Effector memory CD8-positive, alpha-beta T cell (primary cell): ENCODE measurements around the gene SYCP1.
A peak's percentile ranks its signal among the peaks of the same experiment; 100 is the strongest.
"Not testable (repeated sequence)": the region's sequence is repeated elsewhere in the genome, so short reads cannot be mapped to it uniquely, and the experiment has no call there.

Experiments used
- ATAC-seq: fragments of 150-1000 bp; cut with Tn5 transposase; replicated peaks from 2 replicates; pipeline ENCODE4 v1.10.0; 2021; ENCODE audit warnings: mild to moderate bottlenecking, moderate library complexity
- DNase-seq, 3 experiments: peaks; one replicate each; pipeline ENCODE4 v3.0.0; 2021
- H3K27ac Mint-ChIP-seq, 2 donors: one replicate each; pipeline ENCODE4 v1.8.0; 2022; ENCODE audit warnings: mild to moderate bottlenecking in 2 of 2, mixed read lengths in 2 of 2, moderate library complexity in 2 of 2
- H3K27me3 Mint-ChIP-seq, 2 donors: one replicate each; pipeline ENCODE4 v1.8.0; 2022; ENCODE audit warnings: mixed read lengths in 2 of 2
- H3K36me3 Mint-ChIP-seq: one replicate; pipeline ENCODE4 v1.8.0; 2022; ENCODE audit warnings: mild to moderate bottlenecking, moderate library complexity, mixed read lengths; ENCODE audit not compliant: insufficient read depth
- H3K4me1 Mint-ChIP-seq, 2 donors: one replicate each; pipeline ENCODE4 v1.8.0; 2022; ENCODE audit warnings: low read depth in 2 of 2, mixed read lengths in 2 of 2
- H3K4me3 Mint-ChIP-seq, 2 donors: one replicate each; pipeline ENCODE4 v1.8.0; 2022; ENCODE audit warnings: mild to moderate bottlenecking in 2 of 2, mixed read lengths in 2 of 2, moderate library complexity in 2 of 2
- H3K9me3 Mint-ChIP-seq, 2 donors: one replicate each; pipeline ENCODE4 v1.8.0; 2022; ENCODE audit warnings: mixed read lengths in 2 of 2
- total RNA-seq, 9 experiments: gene quantifications; one replicate each; lab custom pipeline; 2026; lab: John Stamatoyannopoulos, UW

SYCP1 gene
- total RNA-seq = 0 to 0.13 (median 0) reads per million in 9 experiments

GRCh38 chr1:114854693-114855320, at the start of gene SYCP1:
Gene SYCP1, plus strand, starts transcription at chr1:114854863. Its CDS starts 602 bp downstream, at chr1:114855465.
- ATAC-seq = no peak
- H3K4me3 Mint-ChIP-seq = peak within 1 kb of the TSS; percentile 34 to 66
- no peak within 1 kb of the TSS for H3K27ac Mint-ChIP-seq
- H3K9me3 Mint-ChIP-seq = no peaks in the 10 kb centered on the region
- H3K4me1 Mint-ChIP-seq = peaks cover 0 to 6% of the 10 kb centered on the region in 2 donors
- H3K27me3 Mint-ChIP-seq = peaks cover 36 to 41% of the 10 kb centered on the region in 2 donors
- no peak for DNase-seq
- H3K36me3 Mint-ChIP-seq = no peaks in the 10 kb centered on the region

- no peak overlapping the region for H3K27ac Mint-ChIP-seq
- peaks cover 14 to 22% of the 10 kb centered on the region in 2 donors for H3K27me3 Mint-ChIP-seq
- no peaks in the 10 kb centered on the region for H3K9me3 Mint-ChIP-seq
- no peak overlapping the region for H3K4me3 Mint-ChIP-seq
- DNase-seq (no peak), ATAC-seq (no peak)
- H3K4me1 Mint-ChIP-seq = no peaks in the 10 kb centered on the region
- no peaks in the 10 kb centered on the region for H3K36me3 Mint-ChIP-seq
These were observed 34.8 kb upstream of the SYCP1 start for GRCh38 chr1:114819869-114820268.

- no peak for DNase-seq
- Mint-ChIP-seq H3K36me3 (no peaks in the 10 kb centered on the region), H3K4me3 (no peak overlapping the region), H3K9me3 (peaks cover 0 to 2% of the 10 kb centered on the region in 2 donors), H3K27me3 (peaks cover 19 to 24% of the 10 kb centered on the region in 2 donors), H3K27ac (no peak overlapping the region), H3K4me1 (no peaks in the 10 kb centered on the region)
- ATAC-seq = no peak
These were observed 34.3 kb upstream of the SYCP1 start for GRCh38 chr1:114820392-114820791.

- DNase-seq (no peak), ATAC-seq (no peak)
- Mint-ChIP-seq H3K36me3 (no peaks in the 10 kb centered on the region), H3K9me3 (peaks cover 0 to 2% of the 10 kb centered on the region in 2 donors), H3K27ac (no peak overlapping the region), H3K4me3 (no peak overlapping the region), H3K27me3 (peaks cover 26 to 28% of the 10 kb centered on the region in 2 donors), H3K4me1 (no peaks in the 10 kb centered on the region)
These were observed 32.7 kb upstream of the SYCP1 start for GRCh38 chr1:114821978-114822377.

- DNase-seq = no peak
- ATAC-seq = no peak
These were observed 26.4 kb upstream of the SYCP1 start for GRCh38 chr1:114828251-114828650.

GRCh38 chr1:114830075-114830474, 24.6 kb upstream of the SYCP1 start:
- H3K36me3 Mint-ChIP-seq, H3K27ac Mint-ChIP-seq, H3K4me1 Mint-ChIP-seq, ATAC-seq, H3K9me3 Mint-ChIP-seq, H3K4me3 Mint-ChIP-seq, DNase-seq: not testable (repeated sequence)
- H3K27me3 Mint-ChIP-seq = peaks cover 17 to 31% of the 10 kb centered on the region in 2 donors

More at GRCh38 chr1:114828251-114828650, 26.4 kb upstream of the SYCP1 start:
- H3K9me3 Mint-ChIP-seq = peaks cover 0 to 2% of the 10 kb centered on the region in 2 donors
- no peaks in the 10 kb centered on the region for H3K36me3 Mint-ChIP-seq
- H3K4me3 Mint-ChIP-seq = no peak overlapping the region
- H3K27ac Mint-ChIP-seq = no peak overlapping the region
- H3K4me1 Mint-ChIP-seq = peaks cover 0 to 2% of the 10 kb centered on the region in 2 donors
- H3K27me3 Mint-ChIP-seq = peaks cover 27 to 38% of the 10 kb centered on the region in 2 donors

GRCh38 chr1:114831276-114831994, 23.2 kb upstream of the SYCP1 start:
- Mint-ChIP-seq H3K27ac (no peak overlapping the region), H3K4me1 (peaks cover 0 to 2% of the 10 kb centered on the region in 2 donors), H3K36me3 (no peaks in the 10 kb centered on the region), H3K9me3 (no peaks in the 10 kb centered on the region), H3K4me3 (no peak overlapping the region), H3K27me3 (peaks cover 11 to 23% of the 10 kb centered on the region in 2 donors)
- ATAC-seq = no peak
- DNase-seq = no peak

- Mint-ChIP-seq H3K4me1 (peaks cover 0 to 2% of the 10 kb centered on the region in 2 donors), H3K9me3 (no peaks in the 10 kb centered on the region), H3K4me3 (no peak overlapping the region), H3K27me3 (peaks cover 7 to 18% of the 10 kb centered on the region in 2 donors), H3K27ac (no peak overlapping the region), H3K36me3 (no peaks in the 10 kb centered on the region)
- no peak for ATAC-seq
- DNase-seq = no peak
These were observed 22.6 kb upstream of the SYCP1 start for GRCh38 chr1:114832057-114832456.

- H3K4me1 Mint-ChIP-seq = peaks cover 0 to 3% of the 10 kb centered on the region in 2 donors
- no peaks in the 10 kb centered on the region for H3K36me3 Mint-ChIP-seq
- peaks cover 12 to 22% of the 10 kb centered on the region in 2 donors for H3K27me3 Mint-ChIP-seq
- no peak for ATAC-seq
- DNase-seq = no peak
- H3K4me3 Mint-ChIP-seq = no peak overlapping the region
- no peak overlapping the region for H3K27ac Mint-ChIP-seq
- H3K9me3 Mint-ChIP-seq = no peaks in the 10 kb centered on the region
These were observed 21.2 kb upstream of the SYCP1 start for GRCh38 chr1:114833421-114833820.

- DNase-seq (no peak), ATAC-seq (no peak)
- Mint-ChIP-seq H3K9me3 (no peaks in the 10 kb centered on the region), H3K4me1 (no peaks in the 10 kb centered on the region), H3K4me3 (no peak overlapping the region), H3K27me3 (peaks cover 41 to 54% of the 10 kb centered on the region in 2 donors), H3K27ac (no peak overlapping the region), H3K36me3 (no peaks in the 10 kb centered on the region)
These were observed 10.4 kb upstream of the SYCP1 start for GRCh38 chr1:114844270-114844669.

GRCh38 chr1:114853584-114853983, 1.1 kb upstream of the SYCP1 start:
- Mint-ChIP-seq H3K9me3 (no peaks in the 10 kb centered on the region), H3K36me3 (no peaks in the 10 kb centered on the region), H3K4me3 (no peak overlapping the region), H3K27ac (no peak overlapping the region), H3K27me3 (peaks cover 35 to 38% of the 10 kb centered on the region in 2 donors), H3K4me1 (peaks cover 0 to 6% of the 10 kb centered on the region in 2 donors)
- no peak for DNase-seq
- no peak for ATAC-seq

GRCh38 chr1:114861384-114861783, 6.7 kb downstream of the SYCP1 start:
- DNase-seq (no peak), ATAC-seq (no peak)
- no peak overlapping the region for H3K4me3 Mint-ChIP-seq
- H3K4me1 Mint-ChIP-seq = no peaks in the 10 kb centered on the region
- H3K36me3 Mint-ChIP-seq = no peaks in the 10 kb centered on the region
- H3K27me3 Mint-ChIP-seq = peaks cover 14 to 53% of the 10 kb centered on the region in 2 donors
- no peak overlapping the region for H3K27ac Mint-ChIP-seq
- H3K9me3 Mint-ChIP-seq = no peaks in the 10 kb centered on the region

- H3K27ac Mint-ChIP-seq = no peak overlapping the region
- H3K36me3 Mint-ChIP-seq = no peaks in the 10 kb centered on the region
- no peak for ATAC-seq
- H3K27me3 Mint-ChIP-seq = peaks cover 25 to 57% of the 10 kb centered on the region in 2 donors
- H3K4me1 Mint-ChIP-seq = no peaks in the 10 kb centered on the region
- no peak overlapping the region for H3K4me3 Mint-ChIP-seq
- H3K9me3 Mint-ChIP-seq = no peaks in the 10 kb centered on the region
- DNase-seq = no peak
These were observed 37.7 kb downstream of the SYCP1 start for GRCh38 chr1:114892194-114892918.
